GM18511 (cell line): ENCODE data around the gene HOXB2.

Experiments
- ATAC-seq: cut with Tn5 transposase; IDR thresholded peaks from one replicate; pipeline ENCODE4 v1.9.1; 2021; ENCODE audit warnings: mild to moderate bottlenecking, moderate library complexity; ENCODE audit not compliant: unreplicated experiment

HOXB2 gene

DNA sequence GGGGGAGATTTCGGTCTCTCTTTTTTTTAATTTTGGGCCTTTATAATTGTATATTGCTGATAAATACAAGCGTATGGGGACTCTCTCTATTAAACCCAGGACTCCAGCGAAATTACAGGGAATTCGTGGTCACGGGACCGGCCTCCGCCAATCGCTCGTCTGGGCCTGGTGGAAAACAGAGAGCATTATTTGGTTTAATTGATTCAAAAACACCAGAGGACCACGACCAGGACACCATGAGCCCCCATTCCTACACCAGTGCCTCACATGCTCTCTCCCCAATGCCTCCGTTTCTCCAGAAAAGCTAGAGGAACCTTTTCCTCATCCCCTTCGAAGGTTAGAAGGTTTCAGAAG is at the start of gene HOXB2:
Gene HOXB2, minus strand, starts transcription at position 88 of the 354 bp plus-strand sequence. CDS start 198 bp downstream, outside the sequence.
- ATAC-seq = no peak

DNA sequence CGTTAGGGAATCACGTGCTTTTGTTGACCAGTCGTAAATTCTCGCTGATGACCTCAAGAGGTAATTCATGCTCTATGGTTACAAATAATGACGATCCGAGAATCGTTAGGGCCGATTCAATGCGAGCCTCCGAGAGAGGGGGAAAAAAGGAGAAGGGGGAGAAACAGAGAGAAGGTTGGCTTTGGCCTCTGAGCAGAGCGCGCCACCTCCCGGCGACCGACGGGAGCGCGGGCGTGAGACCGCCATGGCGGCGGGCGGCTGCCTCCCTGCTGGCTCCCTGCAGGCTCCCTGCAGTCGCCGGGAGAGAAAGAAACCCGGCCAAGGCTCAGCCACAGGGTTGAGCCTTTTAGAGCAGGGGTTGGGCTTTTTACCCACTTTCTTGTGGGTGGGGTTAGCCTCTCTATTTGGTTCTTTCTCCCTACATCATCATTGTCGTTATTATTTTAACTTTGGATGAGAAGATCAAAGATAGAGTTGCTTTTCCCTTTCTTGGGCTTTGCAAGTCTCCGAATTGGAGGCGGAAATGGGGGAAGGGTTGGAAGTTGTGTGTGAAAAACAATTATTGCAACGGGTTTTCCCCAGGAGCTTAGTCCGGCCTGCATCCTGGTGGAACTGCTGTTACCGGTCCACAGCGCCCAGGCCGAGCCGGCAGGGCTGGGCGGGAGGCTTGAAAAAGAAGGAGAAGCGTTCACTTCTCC is 49.1 kb upstream of the HOXB2 start:
- no peak for ATAC-seq

DNA sequence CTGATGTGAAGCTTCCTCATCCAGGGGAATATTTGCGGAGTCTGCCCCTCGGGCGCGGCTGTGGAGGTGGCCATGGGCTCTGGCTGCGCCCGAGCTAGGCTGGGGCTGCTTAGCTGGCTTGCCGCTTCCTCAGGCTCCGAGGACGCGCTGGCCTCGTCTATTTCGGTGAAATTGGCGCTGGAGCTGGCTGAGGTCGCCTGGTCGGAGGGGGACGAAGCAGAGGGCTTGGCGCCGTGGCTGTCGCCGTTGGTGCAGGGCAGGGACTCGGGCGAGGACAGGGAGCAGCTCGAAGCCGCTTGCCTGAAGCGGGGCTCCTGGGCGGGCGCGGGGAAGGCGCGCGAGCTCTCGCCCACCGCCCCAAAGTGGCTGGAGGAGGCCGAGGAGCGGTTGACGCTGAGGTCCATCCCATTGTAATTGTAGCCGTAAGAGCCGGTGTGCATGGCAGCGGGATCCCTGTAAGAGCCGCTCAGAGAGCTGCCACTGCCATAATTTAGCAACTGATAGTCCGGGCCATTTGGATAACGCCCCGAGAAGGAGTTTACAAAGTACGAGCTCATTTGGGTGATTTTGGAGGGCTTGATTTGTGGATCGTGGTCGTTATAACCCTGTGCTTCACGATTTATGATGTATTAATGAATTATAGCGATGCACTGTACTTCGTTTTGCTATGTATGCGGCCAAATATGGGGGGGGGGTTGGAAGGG is 48.4 kb upstream of the HOXB2 start, which contains the start of gene HOXB5:
Gene HOXB5, minus strand, starts transcription at position 654 of the 704 bp plus-strand sequence. Its CDS starts 97 bp downstream, at position 557.
- ATAC-seq = no peak

DNA sequence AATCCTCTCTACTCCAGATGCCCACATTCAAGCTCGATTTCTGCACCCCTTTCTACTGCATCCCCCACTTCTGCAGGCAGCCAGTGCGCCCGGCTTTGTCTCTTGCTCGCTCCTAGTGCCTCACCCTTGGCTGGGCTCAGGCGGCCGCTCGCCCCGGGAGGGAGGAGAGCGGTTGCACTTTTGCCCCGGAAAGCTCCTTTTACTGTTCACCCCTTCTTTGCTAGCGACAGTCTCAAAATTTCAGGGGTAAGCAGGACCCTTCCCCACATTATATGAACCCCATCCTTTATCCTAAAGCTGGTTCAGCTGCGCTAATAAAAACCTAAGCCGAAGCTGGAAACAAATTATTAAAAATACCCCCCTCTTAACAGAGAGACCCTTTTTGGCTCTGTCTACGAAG is 47.7 kb upstream of the HOXB2 start:
- no peak for ATAC-seq

DNA sequence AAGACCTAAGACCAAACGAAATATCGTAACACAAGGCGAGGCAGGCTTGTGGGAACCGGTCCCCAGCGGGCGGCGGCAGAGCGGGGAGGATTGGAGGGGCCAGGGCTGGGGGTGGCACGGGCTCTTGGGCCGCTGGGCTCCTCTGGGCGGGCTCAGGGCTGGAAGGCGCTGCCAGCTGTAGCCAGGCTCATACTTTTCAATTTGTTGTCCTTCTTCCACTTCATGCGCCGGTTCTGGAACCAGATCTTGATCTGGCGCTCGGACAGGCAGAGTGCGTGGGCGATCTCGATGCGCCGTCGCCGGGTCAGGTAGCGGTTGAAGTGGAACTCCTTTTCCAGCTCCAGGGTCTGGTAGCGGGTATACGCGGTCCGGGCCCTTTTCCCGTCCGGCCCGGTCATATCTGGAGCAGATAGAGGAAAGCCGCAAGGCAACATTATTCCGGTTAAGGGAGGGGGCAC is 47.2 kb upstream of the HOXB2 start:
- ATAC-seq = no peak

DNA sequence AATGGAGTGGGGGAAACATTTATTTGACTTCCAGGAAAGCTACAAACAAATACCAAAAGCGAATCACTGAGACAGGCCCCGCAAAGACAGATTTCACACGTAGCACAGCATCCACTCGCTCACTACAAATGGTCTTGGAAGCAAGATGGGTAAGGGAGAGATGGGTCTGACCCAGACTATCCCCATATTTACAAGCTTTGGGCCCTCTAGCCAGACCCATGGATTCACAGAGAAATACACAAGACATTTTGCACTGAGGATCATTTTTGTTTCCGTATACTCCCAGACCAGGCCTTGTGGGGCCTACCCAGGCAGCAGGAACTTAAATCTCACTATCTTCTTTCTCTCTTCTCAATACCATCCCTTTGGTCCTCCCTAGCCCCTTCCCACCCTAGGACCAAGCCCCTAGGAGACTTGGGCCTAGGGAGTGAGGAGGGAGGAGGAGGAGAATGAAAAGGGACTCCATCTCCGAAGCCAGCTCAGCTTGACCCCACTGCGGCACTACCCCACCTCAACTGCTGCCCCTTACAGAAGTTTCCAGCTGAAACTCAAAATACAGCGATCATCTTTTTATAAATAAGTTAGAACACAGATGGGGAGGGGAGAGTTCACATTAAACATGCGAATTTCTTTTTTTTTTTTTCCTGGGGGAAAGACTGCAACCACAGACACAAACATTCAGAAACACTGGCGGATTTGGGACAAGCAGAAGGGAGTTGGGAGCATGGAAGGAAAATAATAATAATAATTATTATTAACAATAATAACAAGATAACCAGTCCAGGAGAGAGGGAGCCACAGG is 46.5 kb upstream of the HOXB2 start:
- ATAC-seq = no peak

DNA sequence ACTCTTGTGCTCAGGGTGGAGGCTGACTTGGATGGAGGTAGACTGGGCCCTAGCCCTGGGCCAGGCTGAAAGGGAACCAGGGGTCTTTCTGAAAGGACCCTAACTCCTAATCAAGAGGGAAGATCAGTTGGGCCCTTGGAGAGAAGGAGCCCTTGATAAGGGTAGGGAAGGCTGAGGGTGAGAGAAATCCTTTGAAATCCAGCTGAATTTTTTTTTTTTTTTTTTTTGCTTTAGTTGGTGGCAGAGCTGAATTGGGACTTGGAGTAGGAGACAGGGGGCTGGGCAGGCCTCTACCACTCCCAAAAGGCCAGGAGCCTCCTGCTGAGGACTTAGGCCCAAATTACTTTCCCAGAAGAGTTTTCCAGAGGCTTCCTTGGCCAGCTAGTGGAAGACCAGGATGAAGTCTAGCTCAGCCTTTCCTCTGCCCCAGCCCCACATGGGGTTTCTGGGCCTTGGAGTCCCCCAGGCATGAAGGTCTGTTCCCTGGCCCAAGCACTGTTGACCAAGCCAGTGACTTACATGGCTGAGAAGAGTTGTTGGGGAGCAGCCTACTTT is 45.8 kb upstream of the HOXB2 start:
- no peak for ATAC-seq

DNA sequence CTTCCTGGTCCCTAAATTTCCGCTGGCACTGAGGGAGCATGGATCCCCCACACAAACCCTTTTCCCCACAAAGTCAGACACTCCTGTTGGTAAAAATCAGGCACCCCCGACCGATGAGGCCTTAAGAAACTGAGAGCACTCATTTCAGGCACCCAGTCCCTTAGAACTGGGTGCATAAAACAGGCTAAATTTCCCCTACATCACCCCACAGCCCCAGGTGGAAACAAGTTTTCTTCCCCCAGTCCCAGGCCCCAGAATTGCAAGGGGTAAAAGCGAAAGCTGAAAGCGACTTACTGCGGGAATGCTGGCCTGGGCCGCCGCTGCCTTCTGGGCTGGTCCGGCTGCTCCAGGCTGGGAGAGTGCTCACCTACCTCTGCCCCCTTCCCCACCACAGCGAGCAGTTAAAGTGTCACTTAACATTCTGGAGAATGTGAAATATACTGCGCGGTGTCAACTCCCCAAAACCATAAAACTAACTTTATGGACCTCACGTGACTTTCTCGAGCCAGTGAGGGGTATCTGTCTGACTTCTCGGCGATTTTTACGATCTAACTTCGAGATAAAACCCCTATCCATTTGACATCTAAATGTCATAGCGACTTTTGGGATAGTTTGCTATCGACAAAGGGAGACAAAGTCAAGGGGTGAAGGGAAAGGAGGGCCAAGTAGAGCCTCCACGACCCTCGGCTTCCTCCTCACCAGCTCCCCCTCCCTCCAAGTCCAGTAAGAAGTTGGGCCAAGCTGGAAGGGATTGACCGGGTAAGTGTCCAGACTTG is 45.1 kb upstream of the HOXB2 start, which contains the start of gene HOXB3:
Gene HOXB3, minus strand, starts transcription at position 411 of the 776 bp plus-strand sequence. CDS start 37,767 bp downstream, outside the sequence.
- no peak for ATAC-seq

DNA sequence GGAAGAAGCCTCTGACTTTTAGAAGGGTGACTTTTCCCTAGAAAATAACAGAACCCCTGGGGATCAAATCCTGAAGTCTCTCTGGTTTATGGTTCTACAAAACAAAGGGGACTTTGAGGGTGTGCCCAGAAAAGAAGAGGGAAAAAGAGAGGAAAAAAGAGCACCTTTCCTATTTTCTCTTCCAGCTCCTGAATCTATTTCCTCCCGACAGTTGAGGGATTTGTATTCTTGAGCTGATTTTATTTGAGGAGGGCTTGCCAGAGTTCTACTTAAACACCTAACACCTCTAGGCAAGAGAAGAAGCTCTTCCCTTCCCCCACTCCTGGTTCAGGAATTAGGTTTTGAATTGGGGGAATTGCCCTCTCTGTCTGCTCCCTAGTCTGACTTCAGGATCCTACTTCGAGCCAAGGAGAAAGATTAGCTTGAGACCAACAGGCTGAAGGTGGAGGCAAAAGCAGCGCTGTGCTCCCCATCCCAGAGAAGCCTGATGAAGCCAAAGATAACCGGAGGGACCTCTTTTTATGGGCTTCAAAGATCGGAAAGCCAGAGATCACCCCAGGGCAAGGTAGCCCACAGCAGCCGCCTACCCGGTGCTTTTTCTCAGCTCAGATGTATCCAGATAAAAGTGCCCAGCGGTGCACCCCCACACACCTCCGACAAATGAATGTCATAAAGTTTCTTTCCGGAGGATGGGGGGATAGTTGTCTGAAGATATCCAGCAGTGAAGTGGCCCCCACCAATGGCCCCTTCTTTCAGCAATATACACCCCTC is 44.3 kb upstream of the HOXB2 start:
- no peak for ATAC-seq

DNA sequence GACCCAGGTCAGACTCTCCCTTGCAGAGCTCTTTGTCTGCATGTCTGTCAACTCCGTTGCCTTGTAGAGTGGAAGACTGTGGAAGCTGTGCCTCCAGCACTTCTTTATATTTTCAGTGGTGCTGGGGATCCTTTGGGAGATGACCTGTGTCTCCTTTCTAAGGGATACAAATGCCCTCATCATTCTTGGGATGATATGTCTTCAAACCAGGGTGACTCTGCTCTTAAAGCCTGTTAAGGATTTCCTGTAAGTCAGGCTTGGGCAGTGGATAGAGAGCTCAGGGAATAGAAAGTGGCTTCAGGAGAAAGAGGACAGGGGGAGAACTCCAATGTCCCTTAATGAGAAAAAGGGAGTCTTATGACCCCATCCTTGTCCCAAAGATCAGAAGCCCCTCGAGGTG is 43.6 kb upstream of the HOXB2 start:
- ATAC-seq = no peak

DNA sequence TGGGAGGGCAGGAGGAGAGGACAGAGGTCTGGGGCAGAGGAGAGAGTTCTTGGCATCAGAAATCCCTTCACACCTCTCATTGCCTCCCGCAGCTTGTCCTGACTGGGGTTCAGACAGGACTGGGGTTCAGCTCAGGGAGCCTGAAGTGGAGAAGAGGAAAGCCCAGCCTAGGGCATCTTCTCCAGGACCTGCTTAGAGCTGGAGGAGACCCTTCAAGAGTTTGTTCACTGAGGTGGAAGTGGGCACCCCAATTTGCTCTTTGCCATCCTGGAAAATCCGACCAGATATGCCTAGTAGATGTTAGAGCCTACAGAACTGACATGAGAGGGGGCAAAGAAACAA is 43.1 kb upstream of the HOXB2 start:
- ATAC-seq = no peak

DNA sequence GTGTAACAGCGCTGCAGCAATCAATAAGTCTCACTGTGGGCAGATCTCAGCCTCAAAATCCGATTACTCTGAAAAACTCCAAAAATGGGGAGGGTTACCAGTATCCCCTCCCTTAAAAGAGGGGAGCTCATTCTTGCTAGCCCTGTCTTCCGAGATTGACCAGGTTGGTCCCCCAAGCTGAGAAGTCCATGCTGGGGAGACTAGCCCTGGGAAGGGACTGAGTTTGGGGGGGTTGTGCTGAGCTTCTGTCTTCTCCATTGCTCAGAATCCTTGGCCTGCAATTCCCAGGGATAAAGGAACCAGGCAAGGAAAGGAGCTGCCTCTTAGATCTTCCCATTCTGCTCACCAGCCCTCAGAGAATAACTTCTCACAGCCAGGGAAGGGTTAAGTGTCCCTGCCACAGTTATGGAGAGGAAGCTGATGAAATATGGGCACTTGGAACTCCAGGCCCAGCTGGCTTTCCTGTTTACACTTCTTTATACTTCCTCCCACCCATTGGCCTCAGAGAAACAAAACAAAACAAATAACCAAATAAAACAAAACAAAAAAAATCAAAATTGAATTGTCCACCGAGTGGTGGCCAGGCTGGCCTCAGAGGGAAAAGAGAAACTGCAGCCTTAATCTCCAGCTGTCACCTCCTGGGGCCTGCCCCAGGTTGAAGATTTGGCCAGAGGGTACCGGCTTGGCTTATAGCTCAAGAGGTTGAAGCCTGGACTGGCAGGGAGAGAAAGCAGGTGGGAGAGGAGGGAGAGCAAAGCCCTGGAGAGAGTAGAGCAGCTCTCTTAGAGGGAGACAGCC is 42.6 kb upstream of the HOXB2 start:
- no peak for ATAC-seq

DNA sequence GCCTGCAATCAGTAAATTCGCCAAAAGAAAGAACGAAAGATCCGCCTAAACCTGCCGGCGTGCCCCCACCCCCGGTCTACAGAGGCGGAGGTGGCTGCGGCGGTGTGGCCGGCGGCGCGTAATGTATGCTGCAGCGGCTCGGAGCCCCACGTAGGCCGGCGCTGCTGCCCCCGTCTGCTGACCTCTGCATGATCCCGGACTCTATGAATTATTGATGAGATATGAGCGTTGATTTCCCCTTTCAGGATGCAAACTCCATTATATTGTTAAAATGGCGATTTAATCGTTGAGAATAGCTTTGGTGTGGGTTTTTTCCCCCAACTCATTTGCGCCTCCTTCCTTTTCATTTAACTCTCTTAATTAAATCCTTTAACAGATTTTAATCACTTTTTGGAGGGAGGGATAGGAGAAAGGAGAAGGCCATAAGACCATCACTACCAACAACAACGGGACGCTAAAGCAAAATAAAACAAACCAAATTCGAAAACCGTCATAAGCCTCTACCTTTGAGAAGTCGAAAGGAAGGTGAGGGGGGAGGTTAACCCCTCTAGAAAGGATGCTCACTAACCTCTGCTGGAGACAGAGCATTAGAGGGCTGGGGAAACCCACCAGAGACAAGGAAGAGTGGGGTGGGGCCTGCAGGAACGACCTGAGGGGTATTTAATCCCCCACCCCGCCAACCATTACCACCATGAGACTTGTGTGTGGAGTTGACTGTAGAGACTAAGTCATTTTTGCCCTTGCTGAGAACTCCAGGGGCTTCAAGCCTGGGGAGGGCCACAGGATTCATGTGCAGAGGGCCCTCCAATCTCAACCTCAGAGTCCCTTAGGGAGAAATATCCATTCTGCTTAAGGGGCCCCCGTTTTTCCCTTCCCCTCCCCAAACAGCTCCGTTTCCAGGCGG is 41.7 kb upstream of the HOXB2 start:
- no peak for ATAC-seq

DNA sequence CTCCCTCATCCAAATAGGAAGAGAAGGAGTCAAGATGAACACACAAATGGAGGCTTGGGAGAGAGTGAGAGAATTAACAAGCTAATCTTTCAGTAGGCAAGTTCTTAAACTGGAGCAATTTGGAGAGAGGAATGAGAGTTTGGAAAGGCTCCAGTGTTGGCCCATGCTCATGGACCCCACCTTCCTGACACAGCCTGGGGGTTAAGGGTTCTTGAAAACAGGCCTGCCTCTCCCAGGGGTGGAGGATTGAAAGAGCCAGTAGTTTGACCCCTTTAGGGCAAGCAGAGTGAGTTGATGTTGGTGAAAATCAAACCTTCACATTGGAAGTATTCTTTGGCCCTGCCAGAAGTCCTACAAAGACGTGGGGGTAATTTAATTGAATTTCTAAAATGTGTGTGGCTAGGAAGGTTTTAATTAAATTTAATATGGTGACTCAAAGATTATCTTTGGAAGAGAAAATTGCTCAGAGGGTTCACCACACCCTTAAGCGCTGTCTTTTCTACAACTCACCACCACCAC is 39.4 kb upstream of the HOXB2 start:
- no peak for ATAC-seq

DNA sequence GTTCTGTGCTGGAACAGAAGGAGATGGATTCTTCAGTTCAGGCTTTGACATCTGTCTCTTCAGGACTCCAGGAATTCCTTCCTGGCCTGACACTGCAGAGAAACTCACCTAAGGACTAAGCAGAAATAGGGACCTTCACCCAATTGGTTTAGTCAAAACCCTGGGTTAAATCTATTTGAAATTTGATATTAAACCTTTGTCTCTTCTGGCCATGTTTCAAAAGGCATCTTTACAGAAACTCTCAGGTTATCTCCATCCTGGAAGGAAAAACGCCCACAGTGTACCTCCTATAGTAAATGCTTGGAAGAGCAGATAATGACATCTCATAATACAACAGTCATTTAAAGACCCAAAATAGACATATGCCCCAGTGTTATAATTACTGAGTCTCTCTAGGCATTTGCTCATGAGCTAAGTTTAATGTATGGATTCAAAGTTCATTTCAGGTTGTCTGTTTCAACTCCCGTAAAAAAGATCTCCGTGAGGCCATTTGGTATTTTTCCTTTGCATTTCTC is 38.9 kb upstream of the HOXB2 start:
- ATAC-seq = no peak

DNA sequence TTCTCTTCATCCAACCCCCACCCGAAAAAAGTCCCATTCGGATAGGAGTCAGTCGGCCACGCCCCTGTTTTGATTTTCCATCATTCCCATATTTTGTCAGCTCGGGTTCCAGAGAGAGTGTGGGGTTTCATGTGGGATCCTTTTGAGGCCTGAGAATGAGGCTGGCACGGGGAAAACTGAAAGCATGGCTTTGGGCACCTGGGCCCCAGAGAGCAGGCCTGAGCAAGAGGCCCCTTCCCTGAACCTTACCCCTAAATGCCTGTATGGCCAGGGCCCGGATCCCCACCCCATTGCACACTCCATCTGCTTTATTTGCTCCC is 37.8 kb upstream of the HOXB2 start:
- no peak for ATAC-seq

DNA sequence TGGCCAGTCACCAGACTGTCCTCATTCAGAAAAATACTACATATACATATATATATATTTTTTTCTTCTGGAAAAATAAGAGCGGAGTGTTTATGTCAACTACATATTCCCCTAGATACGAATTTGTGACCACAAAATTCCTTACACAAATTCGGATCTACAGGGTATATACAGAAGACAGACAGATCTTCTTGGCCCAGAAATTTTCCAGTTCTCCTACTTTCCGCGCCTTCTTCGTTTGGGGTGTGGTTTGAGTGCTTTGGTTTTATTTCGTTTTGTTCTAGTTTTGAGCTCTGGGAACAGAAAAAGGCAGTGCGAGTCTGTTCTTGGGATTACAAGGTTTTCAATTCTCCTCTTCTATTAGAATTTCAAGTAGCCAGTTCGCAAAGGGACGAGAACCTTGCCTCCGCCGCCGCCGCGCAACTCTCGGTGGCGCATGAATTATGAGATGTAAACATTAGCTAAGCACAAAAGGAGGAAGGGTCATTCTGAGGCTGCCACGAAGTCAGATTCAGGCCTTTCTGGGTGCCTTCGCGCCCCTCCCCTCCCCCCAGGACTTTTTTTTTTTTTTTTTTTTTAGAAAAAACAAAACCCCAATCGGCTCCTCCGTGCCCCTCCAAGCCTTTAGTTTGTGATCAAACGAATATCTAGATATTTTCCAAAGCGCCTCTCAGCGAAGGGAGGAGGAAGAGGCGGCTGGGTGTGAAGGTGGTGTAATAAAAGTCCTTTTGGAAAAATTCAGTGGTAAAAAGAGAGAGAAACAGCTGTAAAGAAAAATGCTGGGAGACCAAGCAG is 35.0 kb upstream of the HOXB2 start:
- no peak for ATAC-seq
